ENCODE data around the gene NFIB.

DNA sequence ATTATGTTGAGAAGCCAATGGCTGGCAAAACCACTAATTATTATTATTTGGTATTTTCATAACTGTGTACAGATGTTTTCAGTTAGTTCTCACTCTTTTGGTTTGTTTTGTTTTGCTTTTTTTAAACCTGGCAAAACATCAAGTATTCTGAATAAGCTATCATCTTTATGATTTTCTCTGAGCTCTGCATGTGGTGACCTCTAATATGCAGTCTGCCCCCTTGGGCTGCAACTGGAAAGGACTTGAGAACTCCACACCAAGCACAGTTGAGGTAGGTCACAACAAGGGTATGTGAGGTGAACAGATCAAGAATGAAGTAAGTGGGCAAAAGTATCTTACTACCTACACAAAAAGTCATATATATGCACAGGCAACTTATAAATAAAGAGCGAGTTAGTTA lies 202.2 kb downstream of the NFIB start:
- TF ChIP-seq, protein P1, sequence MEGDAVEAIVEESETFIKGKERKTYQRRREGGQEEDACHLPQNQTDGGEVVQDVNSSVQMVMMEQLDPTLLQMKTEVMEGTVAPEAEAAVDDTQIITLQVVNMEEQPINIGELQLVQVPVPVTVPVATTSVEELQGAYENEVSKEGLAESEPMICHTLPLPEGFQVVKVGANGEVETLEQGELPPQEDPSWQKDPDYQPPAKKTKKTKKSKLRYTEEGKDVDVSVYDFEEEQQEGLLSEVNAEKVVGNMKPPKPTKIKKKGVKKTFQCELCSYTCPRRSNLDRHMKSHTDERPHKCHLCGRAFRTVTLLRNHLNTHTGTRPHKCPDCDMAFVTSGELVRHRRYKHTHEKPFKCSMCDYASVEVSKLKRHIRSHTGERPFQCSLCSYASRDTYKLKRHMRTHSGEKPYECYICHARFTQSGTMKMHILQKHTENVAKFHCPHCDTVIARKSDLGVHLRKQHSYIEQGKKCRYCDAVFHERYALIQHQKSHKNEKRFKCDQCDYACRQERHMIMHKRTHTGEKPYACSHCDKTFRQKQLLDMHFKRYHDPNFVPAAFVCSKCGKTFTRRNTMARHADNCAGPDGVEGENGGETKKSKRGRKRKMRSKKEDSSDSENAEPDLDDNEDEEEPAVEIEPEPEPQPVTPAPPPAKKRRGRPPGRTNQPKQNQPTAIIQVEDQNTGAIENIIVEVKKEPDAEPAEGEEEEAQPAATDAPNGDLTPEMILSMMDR (IDR thresholded peaks at IDR 0.05; ENCODE audit: control extremely low read depth in 1 of 3, insufficient read depth in 1 of 3, low read depth in 1 of 3, low read length in 3 of 3), result no peak
- no peak for TF ChIP-seq RXRA (IDR thresholded peaks at IDR 0.05; ENCODE audit: insufficient read depth, low read depth, low read length)
- TF ChIP-seq EZH2 (IDR thresholded peaks at IDR 0.05; ENCODE audit: low read depth, low read length, severe bottlenecking), result no peak
- TF ChIP-seq, protein P2, sequence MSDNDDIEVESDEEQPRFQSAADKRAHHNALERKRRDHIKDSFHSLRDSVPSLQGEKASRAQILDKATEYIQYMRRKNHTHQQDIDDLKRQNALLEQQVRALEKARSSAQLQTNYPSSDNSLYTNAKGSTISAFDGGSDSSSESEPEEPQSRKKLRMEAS (IDR thresholded peaks at IDR 0.05), result no peak
- TF ChIP-seq CREB1 (IDR thresholded peaks at IDR 0.05), result no peak
- no peak for TF ChIP-seq RBBP5 (IDR thresholded peaks at IDR 0.05; ENCODE audit: borderline replicate concordance, low read depth, low read length)
